ENCODE measurements around the gene MVB12B.

MVB12B gene

GRCh38 chr9:126341426-126341825 is 14.8 kb downstream of the MVB12B start:
- H3K14ac ChIP-seq (ENCODE audit: low read length), result no peak overlapping the region
- no peak overlapping the region for H2AFZ ChIP-seq (ENCODE audit: insufficient read depth, low read length, poor library complexity)
- no peak overlapping the region for H4K91ac ChIP-seq (ENCODE audit: low read depth, low read length)
- no peak overlapping the region for H4K8ac ChIP-seq (ENCODE audit: low read depth, low read length)
- no peaks in the 10 kb centered on the region for H3K27me3 ChIP-seq (ENCODE audit: insufficient read depth, low read length)
- H3K4me2 ChIP-seq (ENCODE audit: low read length), result no peak overlapping the region
- no peak overlapping the region for H3K27ac ChIP-seq (ENCODE audit: low read depth, low read length)
- H3K79me2 ChIP-seq (ENCODE audit: control insufficient read depth, insufficient read depth, low read length, poor library complexity), result no peaks in the 10 kb centered on the region
- no peak overlapping the region for H2BK5ac ChIP-seq (ENCODE audit: low read depth, low read length, poor library complexity)
- H2BK12ac ChIP-seq (ENCODE audit: low read length), result no peak overlapping the region
- no peak overlapping the region for H3K23ac ChIP-seq (ENCODE audit: low read length)
- H2AK5ac ChIP-seq (ENCODE audit: low read length), result no peak overlapping the region
- no peak overlapping the region for H3K18ac ChIP-seq (ENCODE audit: low read length)
- H3K4me1 ChIP-seq (ENCODE audit: control insufficient read depth in 1 of 2, insufficient read depth in 2 of 2, low read length in 2 of 2), result peaks cover 0 to 5% of the 10 kb centered on the region in 2 experiments
- H3K9me3 ChIP-seq (ENCODE audit: insufficient read depth, low read depth, low read length), result no peaks in the 10 kb centered on the region
- peak; percentile 61 to 87 for DNase-seq
- no peak overlapping the region for H4K12ac ChIP-seq (ENCODE audit: low read depth, low read length)
- H3K36me3 ChIP-seq (ENCODE audit: control insufficient read depth in 1 of 2, insufficient read depth in 2 of 2, low read length in 2 of 2), result peaks cover 15 to 24% of the 10 kb centered on the region in 2 experiments
- H3K4ac ChIP-seq (ENCODE audit: low read depth, low read length), result no peak overlapping the region
- no peak overlapping the region for H3K4me3 ChIP-seq (ENCODE audit: low read depth, low read length)
- H3K79me1 ChIP-seq (ENCODE audit: low read length), result no peaks in the 10 kb centered on the region
- no peak overlapping the region for H3K9ac ChIP-seq (ENCODE audit: low read length)
- no CpG with 5 or more reads among the region's 4 CpGs for WGBS (ENCODE audit: extremely low coverage, insufficient coverage, insufficient read length)
- H2BK120ac ChIP-seq (ENCODE audit: insufficient read depth, low read length, poor library complexity), result no peak overlapping the region

- H2AK5ac ChIP-seq (ENCODE audit: low read length), result no peak overlapping the region
- H3K23ac ChIP-seq (ENCODE audit: low read length), result no peak overlapping the region
- no peak overlapping the region for H4K8ac ChIP-seq (ENCODE audit: low read depth, low read length)
- H4K12ac ChIP-seq (ENCODE audit: low read depth, low read length), result no peak overlapping the region
- H3K18ac ChIP-seq (ENCODE audit: low read length), result no peak overlapping the region
- peaks cover 15 to 24% of the 10 kb centered on the region in 2 experiments for H3K36me3 ChIP-seq (ENCODE audit: control insufficient read depth in 1 of 2, insufficient read depth in 2 of 2, low read length in 2 of 2)
- no peak overlapping the region for H3K9ac ChIP-seq (ENCODE audit: low read length)
- no peak overlapping the region for H3K14ac ChIP-seq (ENCODE audit: low read length)
- H3K27me3 ChIP-seq (ENCODE audit: insufficient read depth, low read length), result no peaks in the 10 kb centered on the region
- no peaks in the 10 kb centered on the region for H3K79me1 ChIP-seq (ENCODE audit: low read length)
- no peak overlapping the region for H3K4ac ChIP-seq (ENCODE audit: low read depth, low read length)
- peaks cover 0 to 5% of the 10 kb centered on the region in 2 experiments for H3K4me1 ChIP-seq (ENCODE audit: control insufficient read depth in 1 of 2, insufficient read depth in 2 of 2, low read length in 2 of 2)
- H4K91ac ChIP-seq (ENCODE audit: low read depth, low read length), result no peak overlapping the region
- no peak overlapping the region for H3K27ac ChIP-seq (ENCODE audit: low read depth, low read length)
- no peak for DNase-seq
- H3K79me2 ChIP-seq (ENCODE audit: control insufficient read depth, insufficient read depth, low read length, poor library complexity), result no peaks in the 10 kb centered on the region
- no CpG with 5 or more reads among the region's 4 CpGs for WGBS (ENCODE audit: extremely low coverage, insufficient coverage, insufficient read length)
- no peak overlapping the region for H3K4me3 ChIP-seq (ENCODE audit: low read depth, low read length)
- no peak overlapping the region for H2BK12ac ChIP-seq (ENCODE audit: low read length)
- H3K9me3 ChIP-seq (ENCODE audit: insufficient read depth, low read depth, low read length), result no peaks in the 10 kb centered on the region
- no peak overlapping the region for H3K4me2 ChIP-seq (ENCODE audit: low read length)
- no peak overlapping the region for H2BK120ac ChIP-seq (ENCODE audit: insufficient read depth, low read length, poor library complexity)
- no peak overlapping the region for H2AFZ ChIP-seq (ENCODE audit: insufficient read depth, low read length, poor library complexity)
- H2BK5ac ChIP-seq (ENCODE audit: low read depth, low read length, poor library complexity), result no peak overlapping the region
Observed at GRCh38 chr9:126341902-126342301, 15.3 kb downstream of the MVB12B start.

- H3K27me3 ChIP-seq (ENCODE audit: insufficient read depth, low read length), result no peaks in the 10 kb centered on the region
- peaks cover under 1 to 8% of the 10 kb centered on the region in 2 experiments for H3K4me1 ChIP-seq (ENCODE audit: control insufficient read depth in 1 of 2, insufficient read depth in 2 of 2, low read length in 2 of 2)
- peaks cover 15 to 24% of the 10 kb centered on the region in 2 experiments for H3K36me3 ChIP-seq (ENCODE audit: control insufficient read depth in 1 of 2, insufficient read depth in 2 of 2, low read length in 2 of 2)
- H3K4me2 ChIP-seq (ENCODE audit: low read length), result no peak overlapping the region
- no peak overlapping the region for H4K91ac ChIP-seq (ENCODE audit: low read depth, low read length)
- no peak overlapping the region for H3K23ac ChIP-seq (ENCODE audit: low read length)
- no peak overlapping the region for H3K14ac ChIP-seq (ENCODE audit: low read length)
- H3K18ac ChIP-seq (ENCODE audit: low read length), result no peak overlapping the region
- no peak overlapping the region for H2AK5ac ChIP-seq (ENCODE audit: low read length)
- H3K79me2 ChIP-seq (ENCODE audit: control insufficient read depth, insufficient read depth, low read length, poor library complexity), result no peaks in the 10 kb centered on the region
- no peaks in the 10 kb centered on the region for H3K9me3 ChIP-seq (ENCODE audit: insufficient read depth, low read depth, low read length)
- H3K27ac ChIP-seq (ENCODE audit: low read depth, low read length), result no peak overlapping the region
- H4K12ac ChIP-seq (ENCODE audit: low read depth, low read length), result no peak overlapping the region
- no peaks in the 10 kb centered on the region for H3K79me1 ChIP-seq (ENCODE audit: low read length)
- no peak overlapping the region for H2BK5ac ChIP-seq (ENCODE audit: low read depth, low read length, poor library complexity)
- no peak overlapping the region for H3K9ac ChIP-seq (ENCODE audit: low read length)
- H3K4ac ChIP-seq (ENCODE audit: low read depth, low read length), result no peak overlapping the region
- no peak overlapping the region for H2BK120ac ChIP-seq (ENCODE audit: insufficient read depth, low read length, poor library complexity)
- DNase-seq, result no peak
- no peak overlapping the region for H2BK12ac ChIP-seq (ENCODE audit: low read length)
- no CpG with 5 or more reads among the region's 10 CpGs for WGBS (ENCODE audit: extremely low coverage, insufficient coverage, insufficient read length)
- no peak overlapping the region for H2AFZ ChIP-seq (ENCODE audit: insufficient read depth, low read length, poor library complexity)
- no peak overlapping the region for H4K8ac ChIP-seq (ENCODE audit: low read depth, low read length)
- H3K4me3 ChIP-seq (ENCODE audit: low read depth, low read length), result no peak overlapping the region
Observed at GRCh38 chr9:126342621-126343031, 16.0 kb downstream of the MVB12B start.

- no peak overlapping the region for H4K91ac ChIP-seq (ENCODE audit: low read depth, low read length)
- H3K9me3 ChIP-seq (ENCODE audit: insufficient read depth, low read depth, low read length), result no peaks in the 10 kb centered on the region
- H3K23ac ChIP-seq (ENCODE audit: low read length), result no peak overlapping the region
- H3K4me3 ChIP-seq (ENCODE audit: low read depth, low read length), result no peak overlapping the region
- H3K36me3 ChIP-seq (ENCODE audit: control insufficient read depth in 1 of 2, insufficient read depth in 2 of 2, low read length in 2 of 2), result peaks cover 15 to 24% of the 10 kb centered on the region in 2 experiments
- no peak overlapping the region for H3K14ac ChIP-seq (ENCODE audit: low read length)
- H3K4me1 ChIP-seq (ENCODE audit: control insufficient read depth in 1 of 2, insufficient read depth in 2 of 2, low read length in 2 of 2), result peaks cover 6 to 12% of the 10 kb centered on the region in 2 experiments
- no peak overlapping the region for H4K8ac ChIP-seq (ENCODE audit: low read depth, low read length)
- no peak overlapping the region for H2BK120ac ChIP-seq (ENCODE audit: insufficient read depth, low read length, poor library complexity)
- no peak overlapping the region for H4K12ac ChIP-seq (ENCODE audit: low read depth, low read length)
- H2BK5ac ChIP-seq (ENCODE audit: low read depth, low read length, poor library complexity), result no peak overlapping the region
- H3K4ac ChIP-seq (ENCODE audit: low read depth, low read length), result no peak overlapping the region
- DNase-seq, result peak in 1 of 2 donors; percentile 38
- H3K27ac ChIP-seq (ENCODE audit: low read depth, low read length), result no peak overlapping the region
- no peak overlapping the region for H3K9ac ChIP-seq (ENCODE audit: low read length)
- H3K27me3 ChIP-seq (ENCODE audit: insufficient read depth, low read length), result no peaks in the 10 kb centered on the region
- H3K79me2 ChIP-seq (ENCODE audit: control insufficient read depth, insufficient read depth, low read length, poor library complexity), result no peaks in the 10 kb centered on the region
- no peak overlapping the region for H3K4me2 ChIP-seq (ENCODE audit: low read length)
- H3K79me1 ChIP-seq (ENCODE audit: low read length), result peaks cover 2% of the 10 kb centered on the region
- no peak overlapping the region for H2BK12ac ChIP-seq (ENCODE audit: low read length)
- no peak overlapping the region for H2AFZ ChIP-seq (ENCODE audit: insufficient read depth, low read length, poor library complexity)
- WGBS (ENCODE audit: extremely low coverage, insufficient coverage, insufficient read length), result no CpG with 5 or more reads among the region's 6 CpGs
- H3K18ac ChIP-seq (ENCODE audit: low read length), result no peak overlapping the region
- H2AK5ac ChIP-seq (ENCODE audit: low read length), result no peak overlapping the region
Observed at GRCh38 chr9:126343271-126343700, 16.7 kb downstream of the MVB12B start.
